HepG2 (cell line): ENCODE data around the gene FBRSL1. TPM values are rescaled to one million over a fixed set of nuclear protein-coding genes. Genes with fewer than 3 reads are reported as not detected.

ENCODE experiments used
- ATAC-seq: fragments of 200-7000 bp; cut with Tn5 transposase; 3 replicates; pipeline ENCODE4 v1.9.1; 2020; ENCODE audit warnings: mild to moderate bottlenecking, moderate library complexity
- BruUV-seq: library from RNA; stranded (reverse); fragments of 400-500 nt; replicated peaks from 2 replicates; lab custom pipeline; 2021; lab: Mats Ljungman, UMichigan
- CTCF ChIA-PET: fragments of 300-600 bp; formaldehyde crosslinking; extraction: SDS; loops from one replicate; lab custom pipeline; 2021; ENCODE audit warnings: low total read pairs, inconsistent platforms, low intra/inter-chr PET ratio; lab: Yijun Ruan, JAX
- POLR2A ChIA-PET: fragments of 350-600 bp; sonication (Branson Sonifier 250); formaldehyde crosslinking; loops from one replicate; lab custom pipeline; 2020; ENCODE audit warnings: antibody characterized with exemption, inconsistent platforms; lab: Yijun Ruan, JAX
- DNase-seq: peaks from one replicate; pipeline ENCODE4 v3.0.0-alpha.2; 2015; ENCODE audit warnings: low spot score
- FAIRE-seq: peaks from 3 replicates; lab custom pipeline; 2011; peaks lifted over from hg19 to GRCh38; lab: Jason Lieb, UNC
- H2AFZ ChIP-seq: one replicate; pipeline ENCODE4 v1.6.1; 2011; ENCODE audit warnings: low read length, inconsistent platforms
- H3K27ac ChIP-seq: fragments of 300-600 bp; 3 replicates; pipeline ENCODE4 v1.8.0; 2011; ENCODE audit warnings: mixed run types, mild to moderate bottlenecking, mixed read lengths, low read length, inconsistent platforms; ENCODE audit not compliant: insufficient read depth; ENCODE audit errors: extremely low read length
- H3K27me3 ChIP-seq, 2 experiments: fragments of 200-600 bp in 1 of 2; 2 replicates in 1 of 2; 3 replicates in 1 of 2; pipeline versions ENCODE4 v1.6.0 to v1.8.0; 2011; ENCODE audit warnings: low read length in 2 of 2, mild to moderate bottlenecking in 2 of 2, moderate library complexity in 2 of 2, inconsistent platforms in 1 of 2; ENCODE audit not compliant: insufficient read depth in 2 of 2, control insufficient read depth in 1 of 2
- H3K36me3 ChIP-seq, 2 experiments: fragments of 200-600 bp in 1 of 2; replicated peaks in 1 of 2; 2 replicates in 1 of 2; 3 replicates in 1 of 2; pipeline versions ENCODE4 v1.5.1 to v1.8.0; 2011; ENCODE audit warnings: low read length in 2 of 2, inconsistent platforms in 1 of 2; ENCODE audit not compliant: insufficient read depth in 2 of 2, control insufficient read depth in 1 of 2
- H3K4me1 ChIP-seq: 2 replicates; pipeline ENCODE4 v1.5.1; 2012; ENCODE audit warnings: low read length, inconsistent platforms; ENCODE audit not compliant: insufficient read depth
- H3K4me2 ChIP-seq: 2 replicates; pipeline ENCODE4 v1.6.0; 2011; ENCODE audit warnings: low read depth, low read length, inconsistent platforms
- H3K4me3 ChIP-seq, 3 experiments: fragments of 200-600 bp in 1 of 3; sonication (generic), shearing (Covaris generic) in 1 of 3; replicated peaks in 1 of 3; 2 replicates each; pipeline ENCODE4 v1.5.1; 2011 to 2016; ENCODE audit warnings: low read length in 3 of 3, inconsistent platforms in 2 of 3, low read depth in 2 of 3, mild to moderate bottlenecking in 2 of 3, control low read depth in 1 of 3, mixed read lengths in 1 of 3; ENCODE audit not compliant: insufficient read depth in 1 of 3
- H3K79me2 ChIP-seq: one replicate; pipeline ENCODE4 v1.6.1; 2011; ENCODE audit warnings: low read length, inconsistent platforms; ENCODE audit not compliant: insufficient read depth
- H3K9ac ChIP-seq: 2 replicates; pipeline ENCODE4 v1.6.0; 2011; ENCODE audit warnings: mild to moderate bottlenecking, low read depth, low read length, inconsistent platforms; ENCODE audit not compliant: insufficient read depth
- H3K9me3 ChIP-seq: 2 replicates; pipeline ENCODE4 v1.5.1; 2012; ENCODE audit warnings: mild to moderate bottlenecking, low read length
- H4K20me1 ChIP-seq: 2 replicates; pipeline ENCODE4 v1.6.0; 2011; ENCODE audit warnings: inconsistent platforms, mild to moderate bottlenecking, low read length, moderate library complexity; ENCODE audit not compliant: insufficient read depth
- ADNP ChIP-seq: sonication (generic); formaldehyde crosslinking; IDR thresholded peaks from 2 replicates; pipeline ENCODE4 v1.4.0; 2020; ENCODE audit warnings: missing genetic modification reagents
- AKAP8 ChIP-seq: sonication (generic); formaldehyde crosslinking; IDR thresholded peaks from 2 replicates; pipeline ENCODE4 v1.5.1; 2020; ENCODE audit warnings: mild to moderate bottlenecking, missing genetic modification reagents
- CENPT ChIP-seq: sonication (generic); formaldehyde crosslinking; IDR thresholded peaks from 2 replicates; pipeline ENCODE4 v1.8.0; 2022; ENCODE audit warnings: low read depth, mild to moderate bottlenecking, moderate library complexity, missing genetic modification reagents
- CTCF ChIP-seq: sonication (generic); formaldehyde crosslinking; IDR thresholded peaks from 2 replicates; pipeline ENCODE4 v1.5.0; 2020; ENCODE audit warnings: mild to moderate bottlenecking, missing genetic modification reagents, moderate library complexity
- HNRNPLL ChIP-seq: fragments of 200-400 bp; formaldehyde crosslinking; IDR thresholded peaks from 2 replicates; pipeline ENCODE4 v1.6.1; 2017; ENCODE audit warnings: mild to moderate bottlenecking, low read depth, low read length; ENCODE audit not compliant: poor library complexity, severe bottlenecking
- KDM2A ChIP-seq: sonication (generic); formaldehyde crosslinking; IDR thresholded peaks from 2 replicates; pipeline ENCODE4 v1.4.0; 2020; ENCODE audit warnings: low read depth, missing genetic modification reagents, borderline replicate concordance
- KMT2A ChIP-seq: sonication (generic); formaldehyde crosslinking; IDR thresholded peaks from 2 replicates; pipeline ENCODE4 v1.4.0; 2020; ENCODE audit warnings: missing genetic modification reagents
- MAX ChIP-seq: IDR thresholded peaks from 2 replicates; pipeline ENCODE4 v1.6.1; 2012; ENCODE audit warnings: inconsistent platforms
- MYPOP ChIP-seq: sonication (generic); formaldehyde crosslinking; IDR thresholded peaks from 2 replicates; pipeline ENCODE4 v1.8.1; 2023; ENCODE audit warnings: mild to moderate bottlenecking, moderate library complexity, missing genetic modification reagents
- MZF1 ChIP-seq: sonication (generic); formaldehyde crosslinking; IDR thresholded peaks from 2 replicates; pipeline ENCODE4 v1.8.1; 2023; ENCODE audit warnings: mild to moderate bottlenecking, missing genetic modification reagents, borderline replicate concordance
- RAD21 ChIP-seq: fragments of 450-650 bp; formaldehyde crosslinking; IDR thresholded peaks from 2 replicates; pipeline ENCODE4 v1.5.0; 2020; ENCODE audit warnings: mild to moderate bottlenecking
- RBFOX2 ChIP-seq: fragments of 200-400 bp; formaldehyde crosslinking; IDR thresholded peaks from 2 replicates; pipeline ENCODE4 v1.6.1; 2017; ENCODE audit warnings: low read depth, mild to moderate bottlenecking, low read length
- SMAD1 ChIP-seq: sonication (generic); formaldehyde crosslinking; IDR thresholded peaks from 2 replicates; pipeline ENCODE4 v1.4.0; 2020; ENCODE audit warnings: missing genetic modification reagents, low read depth, mild to moderate bottlenecking, borderline replicate concordance
- SMARCE1 ChIP-seq: fragments of 450-650 bp; IDR thresholded peaks from 2 replicates; pipeline ENCODE4 v1.6.1; 2017; ENCODE audit warnings: borderline replicate concordance
- STAG1 ChIP-seq: sonication (generic); formaldehyde crosslinking; IDR thresholded peaks from 2 replicates; pipeline ENCODE4 v1.4.0; 2020; ENCODE audit warnings: missing genetic modification reagents
- XRCC5 ChIP-seq: fragments of 200-400 bp; formaldehyde crosslinking; optimal IDR thresholded peaks from 2 replicates; pipeline ENCODE3; 2017; ENCODE audit warnings: mild to moderate bottlenecking, low read length
- ZBTB7B ChIP-seq: sonication (generic); formaldehyde crosslinking; IDR thresholded peaks from 2 replicates; pipeline ENCODE4 v1.4.0; 2020; ENCODE audit warnings: missing genetic modification reagents
- ZNF607 ChIP-seq: sonication (generic); formaldehyde crosslinking; IDR thresholded peaks from 2 replicates; pipeline ENCODE4 v1.5.1; 2020; ENCODE audit warnings: missing genetic modification reagents, mild to moderate bottlenecking, borderline replicate concordance
- ZNF768 ChIP-seq: sonication (generic); formaldehyde crosslinking; IDR thresholded peaks from 2 replicates; pipeline ENCODE4 v1.4.0; 2020; ENCODE audit warnings: missing genetic modification reagents
- ZNF792 ChIP-seq: IDR thresholded peaks from 2 replicates; pipeline ENCODE4 v1.6.1; 2016
- ZNF883 ChIP-seq: sonication (generic); formaldehyde crosslinking; IDR thresholded peaks from 2 replicates; pipeline ENCODE4 v1.5.1; 2020; ENCODE audit warnings: mild to moderate bottlenecking, missing genetic modification reagents; ENCODE audit errors: not compliant biosample characterization
- ZSCAN22 ChIP-seq: sonication (generic); formaldehyde crosslinking; IDR thresholded peaks from 2 replicates; pipeline ENCODE4 v1.4.0; 2020; ENCODE audit warnings: mild to moderate bottlenecking, missing genetic modification reagents
- WGBS: methylation state at CpG from one replicate; pipeline ENCODE4 v1.1.6; 2017; ENCODE audit warnings: low lambda C conversion rate; 5-methylcytosine and 5-hydroxymethylcytosine counted together
- in situ Hi-C: cut with HindIII; loops from 2 replicates; pipeline ENCODE4 v1.10.0; 2017; ENCODE audit warnings: low pct_unique_long_range_greater_than_20kb; ENCODE audit not compliant: extremely low pct_ligation_motif_present
- intact Hi-C: fragments of 100-400 bp; cut with micrococcal nuclease; formaldehyde crosslinking; loops from one replicate; pipeline ENCODE4 v1.10.0; 2022; ENCODE audit not compliant: unreplicated experiment
- polyA plus RNA-seq, 8 experiments: library from polyadenylated mRNA; depleted of rRNA in 3 of 8; stranded (reverse) in 7 of 8; unstranded in 1 of 8; fragments of >200 nt; fragmentation: Illumina TruSeq in 4 of 8; extraction: Trizol in 4 of 8; gene quantifications; 2 replicates each; pipeline versions ENCODE4 v1.2.1 to v1.2.3, GENCODE V29; 2011 to 2016; ENCODE audit warnings: low read depth in 4 of 8, missing spikeins in 1 of 8, mixed read lengths in 1 of 8; ENCODE audit not compliant: insufficient read depth in 1 of 8
- total RNA-seq, 5 experiments: library from RNA; depleted of rRNA; stranded (reverse); fragments of >200 nt; fragmentation: Illumina TruSeq; extraction: Trizol; gene quantifications; 2 replicates each; pipeline ENCODE4 v1.2.3, GENCODE V29; 2016; ENCODE audit warnings: low read depth in 1 of 5

FBRSL1 gene
- total and polyA plus RNA-seq, 2 of the 13 experiments (the other 11 are each of a cell fraction or from before 2014, with no cell fraction given): 3.6 to 7.9 TPM

GRCh38 chr12:132560614-132561426 lies 70.9 kb downstream of the FBRSL1 start:
- BruUV-seq: no TSS peak
- peak overlapping the region; percentile 87 for H3K4me2 ChIP-seq
- DNase-seq (peak; percentile 62), ATAC-seq (peak; percentile 47), FAIRE-seq (no peak)
- H3K36me3 ChIP-seq: peaks cover 0 to 7% of the 10 kb centered on the region in 2 experiments; a peak in 1 of 5 replicates
- WGBS: 2% methylated on average over 22 of the region's 49 CpGs
- ChIA-PET CTCF (interaction anchor here (0.8 to 2.5 kb wide), 3 partner anchors 54 to 146 kb away, joined by 3 to 17 read pairs (median 5); no protein-coding TSS in a partner anchor), POLR2A (no interaction called here)
- H3K9me3 ChIP-seq: no peaks in the 10 kb centered on the region
- H3K4me3 ChIP-seq: peak overlapping the region; percentile 51 to 76 (median 61)
- no peak overlapping the region for H3K27ac ChIP-seq
- intact Hi-C loops (loop anchor here (2.0 kb wide), 1 partner anchor 146 kb away; no protein-coding TSS in a partner anchor), in situ Hi-C loops (no loop called here)
- no peaks in the 10 kb centered on the region for H3K27me3 ChIP-seq
- peak overlapping the region; percentile 65 for H3K9ac ChIP-seq
- peaks cover 33% of the 10 kb centered on the region for H3K4me1 ChIP-seq
- H4K20me1 ChIP-seq: peaks cover 18% of the 10 kb centered on the region; the same call in 1 of the 2 replicates
- H2AFZ ChIP-seq: no peak overlapping the region
- H3K79me2 ChIP-seq: peaks cover 7% of the 10 kb centered on the region
- peak; percentile 59; the same call in 1 of the 2 replicates for TF ChIP-seq KDM2A (CRISPR knock-in tag)
- peak; percentile 56; the same call in 1 of the 2 replicates for TF ChIP-seq ZNF768 (CRISPR knock-in tag)
- TF ChIP-seq ADNP: 0 out of 2 replicates have a peak, but pooled peaks have one; percentile 32
- peak; percentile 42 for TF ChIP-seq ZNF883 (CRISPR knock-in tag)
- TF ChIP-seq CENPT (CRISPR knock-in tag): peak; percentile 26; the same call in 1 of the 2 replicates
- TF ChIP-seq ZSCAN22 (CRISPR knock-in tag): no peak
- no peak for TF ChIP-seq MZF1
- TF ChIP-seq CTCF (CRISPR knock-in tag): peak; percentile 88
- 0 out of 2 replicates have a peak, but pooled peaks have one; percentile 20 for TF ChIP-seq MYPOP (CRISPR knock-in tag)
- 0 out of 2 replicates have a peak, but pooled peaks have one; percentile 4 for TF ChIP-seq ZNF792 (CRISPR knock-in tag)
- peak; percentile 41; the same call in 1 of the 2 replicates for TF ChIP-seq ZBTB7B (CRISPR knock-in tag)
- TF ChIP-seq SMAD1 (CRISPR knock-in tag): peak; percentile 34; the same call in 1 of the 2 replicates
- 0 out of 2 replicates have a peak, but pooled peaks have one; percentile 18 for TF ChIP-seq RBFOX2
- peak; percentile 45 for TF ChIP-seq XRCC5
- TF ChIP-seq SMARCE1: no peak
- TF ChIP-seq KMT2A (CRISPR knock-in tag): peak; percentile 21; the same call in 1 of the 2 replicates
- TF ChIP-seq AKAP8 (CRISPR knock-in tag): 0 out of 2 replicates have a peak, but pooled peaks have one; percentile 57
- TF ChIP-seq STAG1 (CRISPR knock-in tag): peak; percentile 64
- TF ChIP-seq HNRNPLL: peak; percentile 15
- TF ChIP-seq MAX: peak; percentile 19; the same call in 1 of the 2 replicates
- peak; percentile 54 for TF ChIP-seq RAD21 (CRISPR knock-in tag)
- peak; percentile 37; the same call in 1 of the 2 replicates for TF ChIP-seq ZNF607 (CRISPR knock-in tag)
